Mononuclear cell (primary cell): ENCODE measurements around the gene LARGE1. TPM values are rescaled to one million over a fixed set of nuclear protein-coding genes. Genes with fewer than 3 reads are reported as not detected.

Experiments used
- H3K27me3 ChIP-seq: 2 replicates; pipeline ENCODE4 v1.6.0; 2011; ENCODE audit warnings: low read length, control low read depth; ENCODE audit not compliant: insufficient read depth
- H3K4me1 ChIP-seq: 2 replicates; pipeline ENCODE4 v1.5.1; 2011; ENCODE audit warnings: mild to moderate bottlenecking, low read length, control low read depth; ENCODE audit not compliant: insufficient read depth
- H3K4me3 ChIP-seq: 2 replicates; pipeline ENCODE4 v1.5.1; 2011; ENCODE audit warnings: mild to moderate bottlenecking, low read length, moderate library complexity
- H3K9me3 ChIP-seq: 2 replicates; pipeline ENCODE4 v1.5.1; 2011; ENCODE audit warnings: low read depth, mild to moderate bottlenecking, control low read depth, low read length
- total RNA-seq: library from RNA; depleted of rRNA; stranded (reverse); fragments of >200 nt; gene quantifications from one replicate; pipeline ENCODE4 v1.2.3, GENCODE V29; 2012

The LARGE1 gene
- total RNA-seq, 1 donor, result 3.9 TPM

DNA sequence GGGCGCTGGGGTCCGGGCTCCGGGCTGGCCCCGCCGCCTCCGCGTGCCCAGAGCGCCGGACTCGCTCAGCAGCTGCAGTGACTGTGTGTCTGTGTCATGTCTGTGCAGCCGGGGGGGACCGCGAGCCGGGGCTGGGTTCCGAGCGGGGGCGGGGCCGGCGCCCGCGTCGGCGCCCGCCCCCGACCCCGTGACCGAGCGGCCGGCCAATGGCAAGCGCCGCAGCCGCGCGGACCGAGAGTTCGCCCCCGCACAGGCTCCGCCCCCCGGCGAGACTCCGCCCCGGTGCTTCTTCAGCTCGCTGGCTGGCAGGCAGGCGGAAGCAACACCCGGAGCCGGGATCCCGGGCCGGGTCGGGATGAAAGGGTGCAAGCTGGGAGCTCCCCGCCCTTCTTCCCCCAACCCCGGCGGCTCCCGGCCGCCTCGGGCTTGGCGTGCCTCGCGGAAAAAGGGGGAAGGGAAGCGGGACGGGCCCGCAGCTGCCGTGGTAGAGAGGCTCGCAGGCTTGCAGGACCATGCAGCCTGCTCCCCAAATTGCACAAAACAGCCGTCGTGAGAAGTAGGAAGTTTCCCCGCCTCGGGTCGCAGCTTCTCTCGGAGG, 750 bp upstream of the LARGE1 start:
- Histone ChIP-seq H3K27me3 (peaks cover 54% of the 10 kb centered on the region), H3K4me1 (peaks cover 22% of the 10 kb centered on the region), H3K4me3 (peak overlapping the region; percentile 36)

GRCh38 chr22:33919391-33920196, 682 bp downstream of the LARGE1 start:
- H3K27me3 ChIP-seq, result peaks cover 53% of the 10 kb centered on the region
- H3K9me3 ChIP-seq, result no peaks in the 10 kb centered on the region
- H3K4me3 ChIP-seq, result peak overlapping the region; percentile 32
- H3K4me1 ChIP-seq, result peaks cover 22% of the 10 kb centered on the region

More for the DNA sequence above, 750 bp upstream of the LARGE1 start:
- H3K9me3 ChIP-seq, result no peaks in the 10 kb centered on the region

DNA sequence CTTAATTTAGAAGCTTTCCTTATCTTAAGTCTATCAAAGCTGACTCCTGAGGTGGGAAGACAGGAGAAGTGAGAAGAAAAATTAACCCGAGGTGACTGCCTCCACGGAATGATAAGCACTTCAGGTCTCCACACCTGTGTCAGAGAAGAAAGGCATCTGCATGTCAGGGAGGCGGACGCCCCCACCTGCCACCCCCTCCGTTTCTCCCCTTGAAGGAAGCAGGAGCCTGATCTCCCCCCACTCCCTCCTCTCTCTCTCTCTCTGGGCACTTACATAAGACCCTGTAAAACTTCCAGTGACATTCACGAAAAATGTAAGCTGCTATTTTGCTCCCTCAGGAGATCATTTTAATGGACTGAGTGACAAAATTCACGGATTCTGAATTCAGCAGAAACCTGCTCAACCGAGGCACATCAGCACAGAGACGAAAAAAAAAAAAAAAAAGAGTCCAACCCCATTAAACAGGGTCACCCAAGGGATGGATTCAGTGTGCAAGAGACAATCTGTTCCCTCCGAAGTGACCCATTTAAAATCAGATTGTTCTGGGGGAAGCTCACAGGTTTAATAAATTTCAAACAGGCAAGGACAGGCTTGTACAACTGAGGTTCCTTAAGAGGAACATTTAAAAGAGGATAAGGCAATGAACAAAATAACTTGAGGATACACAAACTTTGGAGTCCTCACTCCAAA, 1.5 kb downstream of the LARGE1 start:
- Histone ChIP-seq H3K4me3 (peak overlapping the region; percentile 32), H3K9me3 (no peaks in the 10 kb centered on the region), H3K27me3 (peaks cover 47% of the 10 kb centered on the region), H3K4me1 (peaks cover 22% of the 10 kb centered on the region)

DNA sequence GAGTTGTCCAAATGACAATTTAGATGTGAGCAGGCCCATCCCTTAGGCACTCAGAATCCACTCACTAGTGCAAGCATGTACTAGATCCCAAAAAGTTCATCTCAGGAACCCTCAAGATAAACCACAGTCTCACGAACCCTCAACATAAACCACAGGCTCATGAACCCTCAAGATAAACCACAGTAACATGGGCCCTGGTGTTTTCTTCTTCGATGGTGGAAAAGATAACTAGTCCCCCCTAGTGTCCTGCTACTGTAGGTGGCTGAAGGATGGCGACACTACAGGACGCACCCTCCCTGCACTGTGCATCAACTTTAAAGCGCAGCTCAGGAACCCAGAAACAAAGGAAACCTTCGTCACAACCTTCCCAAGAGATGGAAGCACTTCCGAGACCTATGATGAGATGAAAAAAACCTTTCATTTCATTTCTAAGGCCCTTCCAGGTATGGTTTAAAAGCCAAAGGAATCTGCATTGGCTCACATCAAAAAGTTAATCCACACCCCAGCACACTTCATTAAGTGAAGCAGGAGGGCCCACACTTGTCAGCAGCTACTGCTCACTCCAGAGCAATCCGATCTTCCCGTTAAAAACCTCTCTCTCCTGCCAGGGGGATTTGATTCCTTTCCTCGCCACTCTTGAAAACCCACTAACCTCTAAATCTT, 2.4 kb downstream of the LARGE1 start:
- Histone ChIP-seq H3K9me3 (no peaks in the 10 kb centered on the region), H3K4me1 (peaks cover 22% of the 10 kb centered on the region), H3K27me3 (peaks cover 38% of the 10 kb centered on the region), H3K4me3 (no peak overlapping the region)

DNA sequence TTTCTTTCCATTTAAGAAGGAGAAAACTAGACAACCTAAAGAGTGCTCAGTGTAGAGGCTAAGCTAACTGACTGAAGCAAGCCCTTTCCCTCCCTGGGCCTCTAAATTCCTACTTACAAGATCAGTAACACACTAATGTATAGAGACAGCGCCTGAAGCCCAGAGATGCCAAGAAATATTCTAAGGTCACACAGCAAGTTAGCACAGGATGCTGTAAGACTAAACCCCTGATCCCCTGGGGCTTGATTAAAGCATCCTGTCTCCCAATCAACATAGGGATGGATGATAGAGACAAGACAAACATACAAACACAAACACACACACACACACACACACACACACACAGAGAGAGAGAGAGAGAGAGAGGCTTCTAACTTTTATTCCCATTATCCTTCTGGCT, 5.6 kb downstream of the LARGE1 start:
- no peak overlapping the region for H3K4me3 ChIP-seq
- H3K4me1 ChIP-seq, result peaks cover 5% of the 10 kb centered on the region
- H3K27me3 ChIP-seq, result peaks cover 25% of the 10 kb centered on the region
- no peaks in the 10 kb centered on the region for H3K9me3 ChIP-seq

GRCh38 chr22:33914131-33914530, 6.1 kb downstream of the LARGE1 start:
- Histone ChIP-seq H3K27me3 (peaks cover 20% of the 10 kb centered on the region), H3K4me1 (no peaks in the 10 kb centered on the region), H3K9me3 (no peaks in the 10 kb centered on the region), H3K4me3 (no peak overlapping the region)

DNA sequence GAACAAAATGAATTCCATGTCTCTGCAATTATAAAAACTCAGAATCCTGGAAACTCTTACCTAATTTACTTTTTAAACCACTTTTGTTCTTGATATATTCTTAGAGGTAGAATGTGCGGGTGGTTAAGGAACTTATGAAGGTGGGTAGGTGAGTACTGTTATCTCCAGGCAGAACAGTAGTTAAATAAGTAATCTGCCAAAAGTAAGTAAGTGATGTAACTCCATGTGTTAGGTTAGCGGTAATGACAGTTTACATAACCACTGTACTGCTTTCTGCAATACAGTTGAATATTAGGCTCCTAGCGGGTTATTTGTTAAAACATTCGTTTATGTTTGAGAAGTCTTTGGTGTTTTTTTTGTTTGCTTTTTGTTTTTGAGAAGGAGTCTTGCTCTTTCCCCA, 7.1 kb downstream of the LARGE1 start:
- no peaks in the 10 kb centered on the region for H3K4me1 ChIP-seq
- H3K4me3 ChIP-seq, result no peak overlapping the region
- H3K27me3 ChIP-seq, result peaks cover 10% of the 10 kb centered on the region
- no peaks in the 10 kb centered on the region for H3K9me3 ChIP-seq

DNA sequence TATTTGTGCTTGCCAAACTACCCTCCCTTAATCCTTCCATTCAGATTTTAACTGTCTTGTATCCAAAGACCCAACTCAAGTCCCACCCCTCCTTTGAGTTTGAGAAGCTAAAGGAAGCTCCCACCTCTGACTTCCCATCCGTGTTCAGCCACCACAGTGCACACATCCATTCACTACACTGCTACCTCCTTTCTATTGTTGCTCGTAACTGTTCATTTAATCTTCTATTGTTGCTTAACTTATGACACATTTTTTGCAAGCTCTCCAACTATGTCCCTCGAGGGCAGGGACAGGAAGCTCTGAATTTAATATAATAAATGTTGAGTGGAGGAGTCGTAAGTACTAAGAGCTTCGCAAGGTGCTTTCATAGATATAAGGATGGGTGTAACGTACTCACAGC, 10.4 kb downstream of the LARGE1 start:
- H3K27me3 ChIP-seq, result no peaks in the 10 kb centered on the region
- no peaks in the 10 kb centered on the region for H3K4me1 ChIP-seq
- H3K4me3 ChIP-seq, result no peak overlapping the region
- H3K9me3 ChIP-seq, result no peaks in the 10 kb centered on the region

- no peaks in the 10 kb centered on the region for H3K27me3 ChIP-seq
- no peak overlapping the region for H3K4me3 ChIP-seq
- H3K4me1 ChIP-seq, result no peaks in the 10 kb centered on the region
- H3K9me3 ChIP-seq, result no peaks in the 10 kb centered on the region
Observed at GRCh38 chr22:33909075-33909458, 11.2 kb downstream of the LARGE1 start.

DNA sequence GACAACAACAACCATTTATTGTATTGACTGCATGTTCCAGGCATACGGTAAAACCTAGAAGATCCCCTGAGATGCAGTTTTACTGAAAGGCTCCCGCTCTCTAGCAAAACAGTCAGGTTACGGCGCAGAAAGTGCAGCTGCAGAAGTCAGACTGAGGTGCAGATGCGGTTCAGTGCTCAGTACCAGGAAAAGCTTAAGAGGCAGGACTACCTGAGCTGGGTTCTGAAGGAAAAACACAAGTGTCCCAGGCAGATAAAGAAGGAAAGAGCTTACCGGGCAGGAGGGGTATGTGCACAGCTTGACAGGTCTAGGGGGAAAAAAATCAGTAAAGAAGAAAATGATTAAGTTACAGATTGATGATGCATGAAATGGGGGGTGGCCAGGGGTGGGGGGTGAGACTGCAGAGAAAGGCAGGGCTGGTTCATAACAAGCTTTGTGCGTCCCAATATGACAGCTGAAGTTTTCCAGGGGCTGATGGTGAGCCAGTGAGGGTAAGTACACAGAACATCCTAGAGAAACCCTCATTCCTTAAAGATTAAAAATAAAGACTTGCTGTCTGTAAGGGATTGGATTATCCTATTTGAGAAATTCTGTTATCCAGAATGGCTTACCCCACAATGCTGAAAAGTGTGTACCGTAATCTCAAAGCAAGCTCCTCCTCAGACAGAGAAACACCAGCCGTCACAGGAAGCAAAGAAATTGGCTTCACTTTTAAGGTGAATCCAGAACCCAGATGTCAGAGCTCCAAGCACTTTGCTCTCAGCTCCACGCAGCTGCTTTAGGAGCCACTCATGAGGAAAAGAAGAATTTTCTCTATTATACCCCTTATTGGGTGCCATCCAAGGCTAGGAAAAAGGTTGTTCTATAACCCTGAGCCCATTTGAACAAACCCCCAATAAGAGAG, 11.9 kb downstream of the LARGE1 start:
- Histone ChIP-seq H3K4me3 (no peak overlapping the region), H3K9me3 (no peaks in the 10 kb centered on the region), H3K27me3 (no peaks in the 10 kb centered on the region), H3K4me1 (no peaks in the 10 kb centered on the region)

GRCh38 chr22:33906954-33907353, 13.3 kb downstream of the LARGE1 start:
- Histone ChIP-seq H3K4me3 (no peak overlapping the region), H3K27me3 (no peaks in the 10 kb centered on the region), H3K9me3 (no peaks in the 10 kb centered on the region), H3K4me1 (no peaks in the 10 kb centered on the region)

DNA sequence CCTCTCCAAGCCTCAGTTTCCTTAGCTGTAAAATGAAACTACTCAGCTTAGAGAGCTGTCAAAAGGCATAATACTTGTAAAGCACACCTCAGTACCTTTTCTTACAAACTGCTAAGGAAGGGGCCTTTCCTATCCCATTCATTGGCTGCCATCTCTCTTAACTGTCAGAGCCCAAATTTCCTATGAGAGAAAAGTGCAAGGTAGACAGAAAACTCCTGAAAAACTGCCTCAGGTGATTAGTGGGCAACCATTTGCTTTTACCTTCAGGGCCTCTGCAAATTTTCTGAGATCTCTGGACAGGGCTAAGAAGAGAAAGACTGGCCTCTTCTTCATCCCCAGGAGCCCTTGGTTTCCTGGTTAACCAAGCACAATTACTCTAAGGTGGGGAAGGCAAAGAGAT, 13.8 kb downstream of the LARGE1 start:
- no peak overlapping the region for H3K4me3 ChIP-seq
- no peaks in the 10 kb centered on the region for H3K27me3 ChIP-seq
- no peaks in the 10 kb centered on the region for H3K4me1 ChIP-seq
- no peaks in the 10 kb centered on the region for H3K9me3 ChIP-seq

DNA sequence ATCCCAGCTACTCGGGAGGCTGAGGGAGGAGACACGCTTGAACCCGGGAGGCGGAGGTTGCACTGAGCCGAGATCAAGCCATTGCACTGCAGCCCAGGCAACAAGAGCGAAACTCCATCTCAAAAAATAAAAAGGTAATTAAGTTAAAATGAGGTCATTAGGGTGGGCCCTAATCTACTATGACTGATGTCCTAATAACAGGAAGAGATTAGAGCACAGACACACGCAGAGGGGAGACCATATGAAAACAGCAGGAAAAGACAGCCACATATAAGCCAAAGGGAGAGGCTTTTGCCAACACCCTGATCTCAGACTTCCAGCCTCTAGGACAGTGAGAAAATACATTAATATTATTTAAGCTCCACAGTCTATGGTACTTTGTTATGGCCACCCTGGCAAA, 17.3 kb downstream of the LARGE1 start:
- H3K27me3 ChIP-seq, result no peaks in the 10 kb centered on the region
- no peaks in the 10 kb centered on the region for H3K9me3 ChIP-seq
- H3K4me1 ChIP-seq, result no peaks in the 10 kb centered on the region
- H3K4me3 ChIP-seq, result no peak overlapping the region

DNA sequence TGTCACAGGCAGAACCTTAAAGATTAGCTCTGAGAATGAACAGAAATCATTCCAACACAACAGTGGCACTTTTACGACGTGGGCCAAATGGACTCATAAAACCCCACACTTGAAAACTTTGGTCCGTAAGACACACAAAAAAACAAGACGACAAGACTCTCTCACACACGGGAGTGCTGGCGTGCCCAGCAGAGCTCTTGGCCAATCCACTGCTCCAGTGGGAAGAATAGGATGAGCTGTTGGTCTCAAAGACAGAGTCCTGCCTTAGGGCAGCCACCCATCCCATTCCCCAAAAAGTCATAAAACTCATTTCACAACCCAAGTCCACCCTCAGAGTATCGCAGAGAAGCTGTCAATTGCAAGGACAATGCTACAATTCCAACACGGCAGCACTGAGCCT, 18.2 kb downstream of the LARGE1 start:
- Histone ChIP-seq H3K4me1 (no peaks in the 10 kb centered on the region), H3K4me3 (no peak overlapping the region), H3K9me3 (no peaks in the 10 kb centered on the region), H3K27me3 (no peaks in the 10 kb centered on the region)
